Measurements from ENCODE around the gene A2ML1.
"Not testable (repeated sequence)": the region's sequence is repeated elsewhere in the genome, so short reads cannot be mapped to it uniquely, and the experiment has no call there.

The A2ML1 gene

GRCh38 chr12:8891976-8892375 lies 69.6 kb downstream of the A2ML1 start:
- TF ChIP-seq ZFX (IDR thresholded peaks at IDR 0.05; ENCODE audit: borderline replicate concordance) (no peak), CTCF (IDR thresholded peaks at IDR 0.05) (no peak)
- no peak overlapping the region for H3K27ac ChIP-seq

- H3K27ac ChIP-seq: no peak overlapping the region
- TF ChIP-seq CTCF (IDR thresholded peaks at IDR 0.05): no peak
- TF ChIP-seq ZFX (IDR thresholded peaks at IDR 0.05; ENCODE audit: borderline replicate concordance): no peak
Observed at GRCh38 chr12:8894378-8894777, 72.0 kb downstream of the A2ML1 start.

GRCh38 chr12:8894986-8895385 lies 72.6 kb downstream of the A2ML1 start:
- H3K27ac ChIP-seq: no peak overlapping the region
- TF ChIP-seq CTCF (IDR thresholded peaks at IDR 0.05): no peak
- TF ChIP-seq ZFX (IDR thresholded peaks at IDR 0.05; ENCODE audit: borderline replicate concordance): no peak

- no peak overlapping the region for H3K27ac ChIP-seq
- TF ChIP-seq CTCF (IDR thresholded peaks at IDR 0.05) (no peak), ZFX (IDR thresholded peaks at IDR 0.05; ENCODE audit: borderline replicate concordance) (no peak)
Observed at GRCh38 chr12:8897081-8897480, 74.7 kb downstream of the A2ML1 start.

- no peak for TF ChIP-seq ZFX (IDR thresholded peaks at IDR 0.05; ENCODE audit: borderline replicate concordance)
- H3K27ac ChIP-seq: no peak overlapping the region
Observed at GRCh38 chr12:8899830-8900229, 77.4 kb downstream of the A2ML1 start.

GRCh38 chr12:8902703-8903102 lies 80.3 kb downstream of the A2ML1 start:
- H3K27ac ChIP-seq: not testable (repeated sequence)

GRCh38 chr12:8903646-8904045 lies 81.2 kb downstream of the A2ML1 start:
- H3K27ac ChIP-seq: no peak overlapping the region
- no peak for TF ChIP-seq CTCF (IDR thresholded peaks at IDR 0.05)
- no peak for TF ChIP-seq ZFX (IDR thresholded peaks at IDR 0.05; ENCODE audit: borderline replicate concordance)

GRCh38 chr12:8904665-8905064 lies 82.2 kb downstream of the A2ML1 start:
- H3K27ac ChIP-seq: no peak overlapping the region
- TF ChIP-seq ZFX (IDR thresholded peaks at IDR 0.05; ENCODE audit: borderline replicate concordance) (no peak), CTCF (IDR thresholded peaks at IDR 0.05) (no peak)
